Cerebellar cortex (tissue), 1 donor: Measurements from ENCODE around the gene ARHGDIG.
A peak's percentile ranks its signal among the peaks of the same experiment; 100 is the strongest.

Experiments used
- DNase-seq: peaks from one replicate; pipeline ENCODE4 v3.0.0-alpha.2; 2015; ENCODE audit warnings: low spot score

Gene ARHGDIG

GRCh38 chr16:301235-301634 lies 20.8 kb downstream of the ARHGDIG start:
- no peak for DNase-seq

DNA sequence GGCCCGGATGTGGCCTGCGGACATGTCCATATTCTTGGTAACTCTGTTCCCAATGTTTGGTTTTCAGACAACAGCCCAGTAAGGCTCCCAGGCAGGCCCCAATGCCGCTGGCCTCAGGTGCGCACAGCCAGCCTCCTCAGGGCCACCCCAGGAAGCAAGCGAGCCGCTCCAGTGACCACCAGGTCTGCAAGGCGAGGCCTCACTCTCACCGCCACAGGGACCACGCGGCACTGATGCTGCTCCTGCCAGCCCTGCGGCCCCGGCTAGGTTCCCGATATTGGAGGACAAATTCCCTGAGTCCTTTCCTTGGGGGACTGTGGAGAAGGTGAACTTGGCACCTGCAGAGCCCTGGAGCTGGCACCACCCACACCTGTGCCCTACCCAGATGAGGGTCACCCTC lies 21.6 kb downstream of the ARHGDIG start:
- DNase-seq: no peak

- no peak for DNase-seq
These were observed 23.5 kb downstream of the ARHGDIG start for GRCh38 chr16:303760-304505.

- DNase-seq: no peak
These were observed 25.7 kb downstream of the ARHGDIG start for GRCh38 chr16:305916-306626.

GRCh38 chr16:306911-307370 lies 26.6 kb downstream of the ARHGDIG start:
- no peak for DNase-seq

- DNase-seq: no peak
These were observed 27.4 kb downstream of the ARHGDIG start for GRCh38 chr16:307691-308312.

DNA sequence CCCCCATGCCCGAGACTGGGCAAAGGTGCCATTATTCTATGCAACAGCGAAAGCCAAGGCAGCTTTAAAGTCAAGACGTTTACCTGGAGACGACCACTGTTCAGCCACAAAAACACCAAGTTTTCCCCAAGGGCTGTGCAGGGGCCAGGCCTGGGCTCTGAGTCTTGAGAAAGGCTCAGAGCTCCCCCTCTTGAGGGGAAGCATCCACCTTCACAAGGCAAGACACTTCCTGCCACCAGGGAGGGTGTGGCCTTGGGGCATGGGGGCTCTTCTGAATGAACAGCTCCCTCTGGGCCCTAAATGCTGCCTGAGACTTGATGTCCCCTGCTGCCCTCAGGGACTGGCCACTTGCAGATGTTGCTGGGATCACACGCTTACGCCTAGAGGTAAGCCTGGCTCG lies 29.1 kb downstream of the ARHGDIG start:
- DNase-seq: no peak

DNA sequence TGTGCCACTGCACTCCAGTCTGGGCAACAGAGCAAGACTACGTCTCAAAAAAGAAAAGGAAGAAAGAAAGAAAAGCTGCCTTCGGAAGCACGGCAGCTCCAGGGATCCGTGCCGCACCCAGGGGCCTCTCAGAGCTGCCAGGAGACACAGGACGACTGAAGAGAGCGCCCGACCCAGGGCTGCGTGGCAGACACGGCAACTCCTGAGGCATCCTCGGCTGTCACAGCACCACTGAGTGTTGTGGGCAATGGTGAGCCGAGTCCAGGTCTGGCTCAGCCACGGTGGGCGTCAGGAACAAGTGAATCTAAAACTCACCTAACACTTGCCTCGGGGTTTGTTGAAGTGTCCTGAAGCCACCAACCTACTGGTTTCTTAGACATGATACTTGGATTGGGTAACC lies 31.3 kb downstream of the ARHGDIG start:
- no peak for DNase-seq

DNA sequence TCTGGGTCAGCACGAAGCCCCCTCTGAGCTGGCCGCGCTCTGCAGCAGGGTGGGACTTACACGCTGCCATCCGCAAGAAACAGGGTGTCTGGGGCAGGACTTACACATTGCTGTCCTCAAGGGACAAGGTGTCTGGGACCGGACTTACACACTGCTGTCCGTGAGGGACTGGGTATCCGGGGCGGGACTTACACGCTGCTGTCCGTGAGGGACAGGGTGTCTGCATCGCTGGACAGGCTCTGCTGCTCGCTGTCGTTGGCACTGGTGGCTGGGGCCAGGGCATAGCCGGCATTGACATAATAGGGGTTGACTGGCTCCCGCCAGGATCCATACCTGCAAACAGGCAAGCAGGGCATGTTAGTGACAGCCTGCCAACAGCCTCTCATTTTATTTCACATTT lies 34.0 kb downstream of the ARHGDIG start:
- peak; percentile 74 for DNase-seq

DNA sequence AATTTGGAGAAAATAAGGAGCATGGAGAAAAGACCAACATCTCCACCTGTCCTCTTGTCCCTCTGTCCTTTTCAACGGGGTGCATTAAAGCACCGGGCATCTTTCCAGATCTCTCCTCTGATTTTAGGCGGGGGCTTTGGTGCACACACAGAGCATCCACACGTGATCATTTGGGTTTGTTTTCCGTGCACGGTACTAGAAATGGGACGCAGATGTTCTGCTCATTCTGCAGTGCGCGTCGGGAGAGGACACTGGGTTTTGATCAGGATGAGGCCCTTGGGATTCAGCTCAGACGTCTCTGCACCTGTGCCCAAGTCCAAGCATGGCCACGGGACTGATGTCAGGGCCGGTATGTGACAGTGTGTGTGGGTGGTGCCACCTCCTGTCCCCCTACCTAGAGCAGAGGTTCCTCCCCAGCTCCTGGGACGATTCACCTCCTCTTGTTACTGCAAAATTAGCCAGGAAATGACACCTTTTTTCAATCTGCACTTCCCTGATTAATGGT lies 34.5 kb downstream of the ARHGDIG start:
- DNase-seq: no peak

- DNase-seq: no peak
These were observed 36.5 kb downstream of the ARHGDIG start for GRCh38 chr16:316741-317464.

GRCh38 chr16:317583-317982 lies 37.2 kb downstream of the ARHGDIG start:
- DNase-seq: no peak

GRCh38 chr16:318628-319027 lies 38.2 kb downstream of the ARHGDIG start:
- no peak for DNase-seq

DNA sequence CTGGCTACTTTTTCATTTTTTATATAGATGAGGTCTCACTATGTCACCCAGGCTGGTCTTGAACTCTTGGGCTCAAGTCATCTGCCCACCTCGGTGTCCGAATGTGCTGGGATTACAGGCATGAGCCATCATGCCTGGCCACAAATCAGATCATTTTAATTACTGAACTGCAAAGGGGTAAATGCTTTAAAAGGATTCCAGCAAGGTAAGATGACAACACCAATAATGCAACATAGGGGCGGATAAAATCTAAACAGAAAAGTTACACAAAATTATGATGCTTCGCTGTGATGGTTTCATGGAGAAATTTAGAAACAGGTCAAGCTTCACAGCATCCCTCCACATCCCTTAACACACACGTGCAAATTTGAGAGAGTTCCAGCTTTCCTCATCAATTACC lies 39.8 kb downstream of the ARHGDIG start:
- no peak for DNase-seq

DNA sequence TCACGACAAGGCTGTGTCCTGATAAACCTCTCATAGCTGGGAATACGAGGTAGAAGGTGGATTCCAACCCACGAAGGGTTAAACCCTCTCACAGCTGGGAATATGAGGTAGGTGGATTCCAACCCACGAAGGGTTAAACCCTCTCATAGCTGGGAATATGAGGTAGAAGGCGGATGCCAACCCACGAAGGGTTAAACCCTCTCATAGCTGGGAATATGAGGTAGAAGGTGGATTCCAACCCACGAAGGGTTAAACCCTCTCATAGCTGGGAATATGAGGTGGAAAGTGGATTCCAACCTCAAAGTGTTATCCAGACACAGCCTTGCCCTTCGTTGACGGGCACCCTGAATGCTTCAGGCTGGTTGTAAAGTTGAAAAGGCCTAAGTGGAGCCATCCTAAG lies 41.1 kb downstream of the ARHGDIG start:
- no peak for DNase-seq

DNA sequence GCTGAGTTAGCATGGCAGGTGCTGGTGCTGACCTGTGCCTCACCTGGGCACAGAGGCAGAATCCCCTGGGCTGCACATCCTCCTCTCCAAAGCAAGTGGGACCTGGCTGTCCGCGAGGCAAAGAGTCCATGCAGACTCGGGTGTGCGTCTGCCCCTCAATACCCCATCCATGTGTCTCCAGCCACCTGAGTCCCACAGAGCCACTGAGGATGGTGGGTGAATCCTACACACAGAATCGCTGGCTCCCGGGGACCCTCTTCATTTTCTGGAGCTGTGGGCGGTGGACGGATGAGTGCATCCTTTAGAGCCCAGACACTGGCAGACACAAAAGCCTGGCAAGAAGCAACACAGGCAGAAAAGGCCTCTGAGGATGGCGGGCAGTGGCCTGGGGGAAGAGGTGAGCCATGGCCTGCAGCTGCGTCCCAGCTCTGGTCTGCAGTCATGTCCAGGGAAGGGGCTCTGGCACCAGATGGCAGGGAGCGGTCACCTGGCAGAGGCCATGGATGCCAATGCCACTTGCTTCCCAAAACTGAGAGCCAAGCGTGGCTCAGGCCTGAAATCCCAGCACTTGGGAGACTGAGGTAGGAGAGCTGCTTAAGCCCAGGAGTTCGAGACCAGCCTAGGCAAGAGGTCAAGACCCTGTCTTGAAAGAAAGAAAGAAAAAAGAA lies 42.2 kb downstream of the ARHGDIG start:
- no peak for DNase-seq

DNA sequence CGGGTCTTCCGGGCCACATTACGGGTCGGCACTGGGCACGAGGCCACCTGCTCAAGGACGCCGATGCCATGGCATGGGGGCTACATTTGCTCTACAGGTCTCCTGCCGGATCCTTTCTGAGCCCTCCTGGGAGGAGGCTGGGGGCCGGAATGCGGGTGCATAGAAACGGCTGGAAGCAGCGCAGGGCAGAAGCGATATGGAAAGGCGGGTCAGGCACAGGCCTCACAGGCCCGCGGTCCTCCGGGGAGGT lies 43.7 kb downstream of the ARHGDIG start:
- no peak for DNase-seq

DNA sequence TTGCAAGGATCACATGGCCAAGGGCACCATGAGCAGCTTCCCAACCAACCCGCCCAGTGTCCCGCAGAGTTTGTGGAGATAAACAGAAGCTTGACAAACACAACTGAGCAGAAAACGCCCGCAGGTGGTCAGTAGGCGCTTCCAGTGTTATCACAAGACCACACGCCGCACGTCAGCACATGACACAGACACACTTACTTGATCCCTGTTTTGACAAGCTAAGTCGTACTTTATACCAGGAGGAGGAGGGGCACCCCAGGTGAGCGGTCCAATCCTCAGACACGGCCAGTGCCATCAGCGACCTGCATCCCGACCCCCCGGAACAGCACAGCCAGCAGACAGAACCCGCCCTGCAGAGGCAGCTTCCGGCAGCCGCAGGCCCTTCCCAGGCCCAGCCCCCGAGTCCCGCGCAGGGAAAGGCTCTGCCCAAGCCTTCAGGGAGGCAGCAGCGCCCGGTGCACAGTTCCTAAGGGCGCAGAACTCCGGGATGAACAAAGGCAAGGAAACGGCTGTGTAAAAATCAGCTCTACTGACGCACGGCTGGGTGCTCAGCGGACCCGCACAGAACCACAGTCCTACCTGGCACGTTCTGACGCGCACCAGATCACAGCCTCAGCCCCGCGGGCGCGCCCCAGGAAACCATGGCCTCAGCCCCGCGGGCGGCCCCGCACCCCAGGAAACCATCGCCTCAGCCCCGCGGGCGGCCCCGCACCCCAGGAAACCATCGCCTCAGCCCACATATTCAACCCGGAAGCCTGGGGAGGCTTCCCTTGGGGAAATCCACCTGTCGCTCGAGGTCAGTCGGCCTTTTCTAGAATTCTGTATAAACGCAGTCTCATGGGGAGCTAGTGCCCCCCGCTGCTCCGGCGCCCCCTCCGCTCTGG lies 44.3 kb downstream of the ARHGDIG start:
- no peak for DNase-seq

GRCh38 chr16:325375-326145 lies 45.2 kb downstream of the ARHGDIG start:
- no peak for DNase-seq

DNA sequence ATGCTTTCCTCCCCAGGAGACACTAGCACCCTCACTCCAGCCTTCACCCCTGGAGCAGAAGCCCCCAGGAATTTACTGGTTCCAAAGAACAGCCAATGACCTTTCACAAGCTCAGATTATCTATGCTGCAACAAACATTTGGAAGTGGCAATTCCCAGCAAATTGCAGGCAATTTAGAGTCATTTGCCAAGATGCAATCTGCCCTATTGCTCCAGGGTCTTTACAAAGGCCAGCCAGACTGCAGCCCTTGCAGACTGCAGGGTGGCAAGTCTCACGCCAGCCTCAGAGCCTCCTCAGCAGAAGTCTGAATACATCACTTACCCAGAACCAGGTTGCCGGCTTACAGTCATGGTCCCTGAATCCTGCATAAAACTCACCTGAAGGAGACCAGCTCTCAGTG lies 50.4 kb downstream of the ARHGDIG start:
- no peak for DNase-seq
